Naive thymus-derived CD8-positive, alpha-beta T cell (primary cell): ENCODE data around the gene BLNK. TPM values are rescaled to one million over a fixed set of nuclear protein-coding genes. Genes with fewer than 3 reads are reported as not detected.
"Not testable (repeated sequence)": the region's sequence is repeated elsewhere in the genome, so short reads cannot be mapped to it uniquely, and the experiment has no call there.

Experiments used
- ATAC-seq, 2 donors: fragments of 150-1000 bp; cut with Tn5 transposase in 1 of 2; sonication (Bioruptor Pico), chemical (Tn5 transposase) in 1 of 2; 1 replicate in 1 of 2; 2 replicates in 1 of 2; pipeline ENCODE4 v1.10.0; 2021; ENCODE audit warnings: mild to moderate bottlenecking in 2 of 2, moderate library complexity in 2 of 2
- POLR2A ChIA-PET: fragments of 350-600 bp; sonication (Branson Sonifier 250); formaldehyde crosslinking; loops from one replicate; lab custom pipeline; 2021; ENCODE audit warnings: antibody characterized with exemption; lab: Charles Lee
- DNase-seq, 10 donors: peaks; one replicate each; pipeline versions ENCODE4 v3.0.0 to v3.0.0-alpha.2; 2020 to 2022
- H3K27ac Mint-ChIP-seq, 10 donors: one replicate each; pipeline ENCODE4 v1.8.0; 2020 to 2022; ENCODE audit warnings: mild to moderate bottlenecking in 10 of 10, mixed read lengths in 10 of 10, moderate library complexity in 4 of 10, inconsistent platforms in 1 of 10
- H3K27me3 Mint-ChIP-seq, 5 donors: one replicate each; pipeline ENCODE4 v1.8.0; 2021 to 2022; ENCODE audit warnings: mixed read lengths in 5 of 5
- H3K36me3 Mint-ChIP-seq, 3 donors: one replicate each; pipeline ENCODE4 v1.8.0; 2020 to 2022; ENCODE audit warnings: mixed read lengths in 3 of 3, mild to moderate bottlenecking in 2 of 3, inconsistent platforms in 1 of 3
- H3K4me1 Mint-ChIP-seq, 4 donors: one replicate each; pipeline ENCODE4 v1.8.0; 2021 to 2022; ENCODE audit warnings: mixed read lengths in 4 of 4
- H3K4me3 Mint-ChIP-seq, 10 donors: one replicate each; pipeline ENCODE4 v1.8.0; 2020 to 2022; ENCODE audit warnings: mild to moderate bottlenecking in 10 of 10, mixed read lengths in 10 of 10, moderate library complexity in 6 of 10, inconsistent platforms in 1 of 10
- H3K9me3 Mint-ChIP-seq, 9 donors: one replicate each; pipeline ENCODE4 v1.8.0; 2020 to 2022; ENCODE audit warnings: mixed read lengths in 9 of 9, mild to moderate bottlenecking in 3 of 9, inconsistent platforms in 1 of 9, moderate library complexity in 1 of 9
- polyA plus RNA-seq, 3 donors: library from polyadenylated mRNA; unstranded; fragments of 300-500 nt; fragmentation: Illumina TruSeq; gene quantifications; one replicate each; pipeline ENCODE4 v1.2.3, GENCODE V29; 2021
- total RNA-seq, 8 experiments: library from RNA in 2 of 8; stranded (reverse) in 2 of 8; gene quantifications; one replicate each; pipeline ENCODE4 v1.2.3 and lab custom pipeline; 2021 to 2026

The BLNK gene
- total RNA-seq (1 to 10 TPM; 5.2 to 5.6 TPM), polyA plus RNA-seq (under 1 TPM in 1 of 3 donors, not detected in 2; 0.15 TPM), total RNA-seq (lab: John Stamatoyannopoulos, UW) (0 to 0.09 (median 0) reads per million in 6 experiments)

DNA sequence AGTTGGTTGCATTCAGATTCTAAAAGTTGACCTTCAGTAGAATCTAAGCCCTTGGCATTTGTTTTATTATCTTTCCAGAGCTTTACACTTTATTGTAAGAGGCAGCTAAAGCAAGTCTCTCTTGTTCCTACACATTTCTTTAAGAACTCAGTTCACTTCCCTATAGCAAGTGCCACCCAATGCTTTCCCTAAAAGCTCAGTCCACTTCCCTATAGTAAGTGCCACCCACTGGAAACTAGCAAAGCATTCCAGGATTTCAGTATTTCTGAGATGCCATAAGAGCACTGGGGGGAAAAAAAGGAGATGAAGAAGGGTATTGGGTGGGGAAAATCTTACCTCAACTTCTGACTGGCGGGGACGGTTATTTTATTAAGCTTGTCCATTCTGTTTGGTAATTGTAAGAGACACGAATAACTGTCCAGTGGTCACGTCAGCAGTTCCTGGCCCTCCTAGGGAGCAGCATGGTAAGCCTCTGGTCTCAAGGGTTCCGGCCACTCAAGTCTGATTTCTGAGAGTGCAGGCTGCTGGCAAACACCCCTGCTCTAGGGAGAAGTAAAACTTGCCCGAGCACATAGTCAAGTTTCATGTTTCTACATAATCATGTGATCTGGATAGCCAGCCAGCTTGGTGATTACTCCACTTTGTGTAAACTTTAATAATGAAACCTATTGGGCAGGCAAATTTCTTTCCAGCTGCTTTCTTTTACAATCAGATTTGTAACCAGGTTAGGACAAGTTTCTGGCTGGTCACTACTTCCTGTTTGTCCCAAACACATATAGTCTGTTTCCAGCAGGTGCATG is at the start of gene BLNK:
Gene BLNK (minus strand): TSS at position 554 of the 800 bp plus-strand sequence. CDS start 171 bp downstream, at position 383.
- H3K4me3 Mint-ChIP-seq = peak within 1 kb of the TSS in 2 of 10 donors; percentile 66 to 80
- H3K9me3 Mint-ChIP-seq = no peaks in the 10 kb centered on the region
- ATAC-seq (peak in 1 of 2 donors; percentile 30), DNase-seq (peak in 1 of 10 donors; percentile 11)
- H3K27me3 Mint-ChIP-seq = peaks cover 0 to 12% (median 9%) of the 10 kb centered on the region in 5 donors
- peaks cover 0 to 41% (median 1%) of the 10 kb centered on the region in 4 donors for H3K4me1 Mint-ChIP-seq
- peak within 1 kb of the TSS in 2 of 10 donors; percentile 0 to 47 for H3K27ac Mint-ChIP-seq
- POLR2A ChIA-PET = no interaction called here
- H3K36me3 Mint-ChIP-seq = no peaks in the 10 kb centered on the region

DNA sequence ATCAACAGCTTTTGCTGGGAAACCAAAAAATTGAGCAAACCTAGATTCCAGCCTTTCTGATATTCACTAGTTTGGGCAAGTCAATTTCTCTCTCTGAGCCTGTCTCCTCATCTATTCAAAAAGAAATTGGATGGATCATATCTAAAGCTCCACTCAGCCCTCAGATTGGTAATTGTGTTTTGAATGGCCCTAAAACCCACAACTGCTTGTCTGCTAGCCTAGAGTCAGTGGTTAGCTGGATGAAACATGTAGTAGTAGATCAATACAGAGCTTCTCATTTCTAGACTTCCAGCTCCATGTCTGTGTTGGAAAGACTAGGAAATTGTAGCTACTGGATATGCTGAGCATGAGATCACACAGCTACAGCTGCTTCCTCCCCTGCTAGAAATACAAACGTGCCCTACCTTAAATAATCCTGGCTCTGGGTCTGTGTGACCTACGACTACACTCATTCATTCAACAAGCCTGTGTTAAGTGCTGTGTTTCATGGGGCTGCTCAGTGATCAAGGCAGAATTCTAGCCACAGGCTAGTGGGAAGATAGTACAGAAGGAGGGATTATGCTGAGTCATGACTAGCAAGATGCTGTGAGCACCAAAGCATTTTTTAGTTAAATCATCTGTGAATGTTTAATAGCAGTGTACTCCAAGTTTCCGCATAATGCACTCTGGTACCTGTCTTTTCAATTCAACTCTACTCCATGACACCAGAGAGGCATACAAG is 48.5 kb upstream of the BLNK start:
- Mint-ChIP-seq H3K9me3 (no peaks in the 10 kb centered on the region), H3K4me3 (no peak overlapping the region), H3K27ac (no peak overlapping the region), H3K27me3 (peaks cover 0 to 10% (median 7%) of the 10 kb centered on the region in 5 donors), H3K4me1 (peaks cover 0 to 3% (median under 1%) of the 10 kb centered on the region in 4 donors), H3K36me3 (no peaks in the 10 kb centered on the region)
- DNase-seq (no peak), ATAC-seq (no peak)
- POLR2A ChIA-PET = no interaction called here

DNA sequence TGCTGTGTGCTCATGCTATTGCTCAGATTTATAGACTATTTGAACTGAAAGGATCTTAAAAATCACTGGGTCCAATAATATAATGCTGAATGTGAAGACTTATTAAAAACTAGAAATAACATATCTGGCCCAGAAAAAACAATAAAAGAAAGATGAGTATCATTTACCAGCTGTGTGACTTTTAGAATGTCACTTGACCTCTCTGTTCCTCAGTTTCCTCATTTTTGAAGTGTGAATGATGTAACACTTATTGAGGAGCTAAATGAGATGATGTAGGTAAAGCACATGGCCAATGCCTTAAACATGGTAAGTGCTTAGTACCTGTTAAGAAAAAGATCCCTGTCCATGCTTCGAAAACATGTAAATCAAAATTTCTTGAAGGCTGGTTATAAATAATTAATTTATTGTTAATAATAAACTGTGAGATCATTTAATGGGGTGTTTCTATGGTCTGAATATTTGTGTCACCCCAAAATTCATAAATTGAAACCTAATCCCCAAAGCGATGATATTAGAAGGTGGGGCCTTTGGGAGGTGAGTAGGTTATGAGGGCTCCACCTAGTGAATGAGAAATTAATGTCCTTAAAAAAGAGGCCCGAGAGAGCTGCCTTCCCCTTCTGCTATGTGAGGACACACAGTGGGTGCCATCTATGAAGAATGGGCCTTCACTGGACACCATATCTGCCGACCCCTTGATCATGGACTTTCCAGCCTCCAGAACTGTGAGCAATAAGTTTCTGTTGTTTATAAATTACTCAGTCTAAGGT is 45.9 kb upstream of the BLNK start:
- H3K4me3 Mint-ChIP-seq = no peak overlapping the region
- POLR2A ChIA-PET = no interaction called here
- DNase-seq (no peak), ATAC-seq (no peak)
- no peaks in the 10 kb centered on the region for H3K9me3 Mint-ChIP-seq
- peaks cover 0 to 10% (median 7%) of the 10 kb centered on the region in 5 donors for H3K27me3 Mint-ChIP-seq
- no peaks in the 10 kb centered on the region for H3K36me3 Mint-ChIP-seq
- H3K27ac Mint-ChIP-seq = no peak overlapping the region
- H3K4me1 Mint-ChIP-seq = peaks cover 0 to 3% (median under 1%) of the 10 kb centered on the region in 4 donors

DNA sequence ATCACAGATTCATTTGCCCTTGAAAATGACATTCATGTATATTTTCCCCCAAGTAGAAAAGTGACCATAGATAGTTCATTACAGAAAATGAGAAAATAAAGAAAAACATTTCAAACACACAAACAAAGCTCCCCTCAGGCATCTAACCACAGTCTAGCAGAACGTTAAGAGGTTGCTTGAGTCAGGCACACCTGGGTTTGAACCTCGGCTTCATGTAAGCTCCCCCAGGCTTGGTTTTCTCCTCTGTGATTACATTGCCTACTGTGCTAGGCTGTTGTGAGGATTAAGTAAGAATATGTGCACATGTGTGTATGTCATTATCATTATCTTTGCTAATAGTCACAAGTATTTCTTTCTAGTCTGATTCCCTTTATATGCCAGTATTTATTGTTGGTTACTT is 42.0 kb upstream of the BLNK start:
- POLR2A ChIA-PET = no interaction called here
- Mint-ChIP-seq H3K27ac (peak overlapping the region in 2 of 10 donors; percentile 25 to 36), H3K36me3 (no peaks in the 10 kb centered on the region), H3K27me3 (peaks cover 0 to 10% (median 5%) of the 10 kb centered on the region in 5 donors), H3K4me1 (peaks cover 0 to 4% (median 2%) of the 10 kb centered on the region in 4 donors), H3K9me3 (no peaks in the 10 kb centered on the region), H3K4me3 (no peak overlapping the region)
- ATAC-seq (no peak), DNase-seq (no peak)

DNA sequence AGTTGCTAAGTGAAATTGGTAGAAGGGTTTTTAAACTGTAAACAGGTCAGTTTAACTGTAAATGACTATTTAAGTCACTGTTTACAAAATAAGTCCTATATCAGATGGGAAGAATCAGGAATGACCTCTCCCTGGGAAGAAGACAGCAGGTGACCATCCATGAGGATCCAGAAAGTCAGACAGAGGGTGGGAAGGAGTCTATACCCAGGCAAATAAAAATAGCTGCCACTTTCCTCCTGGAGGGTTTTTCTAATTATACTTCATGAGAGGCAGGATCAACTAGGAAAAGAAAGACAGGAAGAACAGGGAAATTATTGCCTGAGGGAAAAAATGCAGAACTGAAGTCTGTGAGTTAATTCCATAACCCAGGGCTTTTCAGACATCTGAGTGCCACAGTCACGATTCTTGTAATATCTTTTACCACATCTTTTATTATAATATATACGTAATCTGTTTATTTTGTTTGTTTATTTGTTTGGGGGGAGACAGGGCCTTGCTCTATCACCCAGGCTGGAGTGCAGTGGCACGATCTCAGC is 39.9 kb upstream of the BLNK start:
- Mint-ChIP-seq H3K36me3 (no peaks in the 10 kb centered on the region), H3K27me3 (peaks cover 0 to 10% (median 4%) of the 10 kb centered on the region in 5 donors), H3K4me3 (no peak overlapping the region), H3K4me1 (peaks cover 7 to 13% (median 10%) of the 10 kb centered on the region in 4 donors), H3K27ac (no peak overlapping the region), H3K9me3 (no peaks in the 10 kb centered on the region)
- POLR2A ChIA-PET = no interaction called here
- no peak for ATAC-seq
- no peak for DNase-seq

DNA sequence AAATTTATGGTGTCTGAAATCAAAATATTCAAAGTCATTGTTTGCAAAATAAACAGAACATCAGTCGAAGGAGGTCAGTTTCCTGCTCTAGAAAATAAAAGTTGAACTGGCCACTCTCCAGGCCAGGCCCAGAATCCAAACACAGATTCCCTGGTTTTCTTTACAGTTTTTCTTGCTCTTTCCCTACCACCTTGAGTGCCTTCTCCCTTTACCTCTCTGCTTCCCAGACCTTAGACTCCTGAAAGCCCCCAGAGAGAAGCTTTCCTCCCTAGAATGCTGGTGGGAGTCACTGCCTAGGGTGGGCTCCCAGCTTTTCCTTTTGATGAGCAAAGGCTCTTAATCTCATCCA is 38.9 kb upstream of the BLNK start:
- no peaks in the 10 kb centered on the region for H3K36me3 Mint-ChIP-seq
- POLR2A ChIA-PET = no interaction called here
- H3K9me3 Mint-ChIP-seq = no peaks in the 10 kb centered on the region
- peaks cover 10 to 19% (median 16%) of the 10 kb centered on the region in 4 donors for H3K4me1 Mint-ChIP-seq
- no peak for DNase-seq
- no peak for ATAC-seq
- H3K4me3 Mint-ChIP-seq = no peak overlapping the region
- H3K27me3 Mint-ChIP-seq = peaks cover 0 to 7% (median 0%) of the 10 kb centered on the region in 5 donors
- H3K27ac Mint-ChIP-seq = no peak overlapping the region

DNA sequence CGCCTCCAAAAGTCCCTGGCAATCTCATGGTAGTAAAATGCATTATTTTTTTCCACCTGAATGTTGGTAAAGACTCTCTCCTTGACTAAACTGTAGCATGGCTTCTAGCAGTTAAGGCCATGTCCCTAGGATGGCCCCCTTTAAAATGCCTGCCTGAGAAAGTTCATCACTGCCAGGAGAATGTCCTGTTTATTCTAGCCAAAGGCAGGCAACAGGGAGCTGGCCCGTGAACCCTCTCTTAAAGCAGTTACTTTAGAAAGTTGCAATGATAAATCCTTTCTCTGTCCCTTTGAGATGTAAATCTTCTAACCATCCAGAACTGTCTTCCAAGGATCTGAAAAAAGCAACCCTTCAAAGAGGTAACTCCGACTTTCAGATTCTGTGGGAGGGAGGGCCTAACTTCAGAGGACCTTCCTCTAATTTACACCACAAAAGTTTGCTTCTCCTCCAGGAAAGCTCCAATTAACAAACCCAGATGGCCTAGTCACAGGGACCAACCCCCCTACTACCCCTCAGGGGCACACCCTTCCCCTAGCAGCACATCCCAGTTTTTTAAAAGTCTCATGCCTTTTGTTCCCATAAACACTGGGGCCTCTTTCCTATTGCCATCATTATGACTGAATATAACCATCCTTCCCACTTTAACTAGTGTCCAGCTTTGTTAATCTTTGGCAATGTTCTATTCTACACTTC is 38.4 kb upstream of the BLNK start:
- H3K4me1 Mint-ChIP-seq = peaks cover 10 to 23% (median 16%) of the 10 kb centered on the region in 4 donors
- ATAC-seq = no peak
- peaks cover 0 to 7% (median 3%) of the 10 kb centered on the region in 5 donors for H3K27me3 Mint-ChIP-seq
- H3K9me3 Mint-ChIP-seq = no peaks in the 10 kb centered on the region
- H3K4me3 Mint-ChIP-seq = no peak overlapping the region
- no peaks in the 10 kb centered on the region for H3K36me3 Mint-ChIP-seq
- H3K27ac Mint-ChIP-seq = no peak overlapping the region
- DNase-seq = no peak
- POLR2A ChIA-PET = no interaction called here

DNA sequence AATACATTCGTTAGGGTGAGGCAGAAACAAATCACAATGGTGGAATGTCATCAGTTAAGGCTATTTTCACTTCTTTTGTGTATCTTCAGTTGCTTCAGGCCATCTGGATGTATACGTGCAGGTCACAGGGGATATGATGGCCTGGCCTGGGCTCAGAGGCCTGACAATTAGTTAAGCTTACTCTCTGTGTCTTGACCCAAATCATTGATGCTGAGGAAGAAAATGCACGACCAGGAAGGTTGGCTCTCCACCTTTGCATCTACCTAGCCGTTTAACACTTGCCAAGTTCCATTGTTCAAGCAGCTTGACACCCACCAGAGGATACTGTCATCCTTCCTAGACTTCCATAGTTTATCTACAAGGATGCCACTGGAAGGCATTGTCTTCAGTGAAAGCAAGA is 37.5 kb upstream of the BLNK start:
- H3K9me3 Mint-ChIP-seq, POLR2A ChIA-PET, ATAC-seq, H3K4me3 Mint-ChIP-seq, DNase-seq, H3K36me3 Mint-ChIP-seq, H3K27ac Mint-ChIP-seq: not testable (repeated sequence)
- Mint-ChIP-seq H3K4me1 (peaks cover 12 to 32% (median 20%) of the 10 kb centered on the region in 4 donors), H3K27me3 (peaks cover 0 to 12% (median 3%) of the 10 kb centered on the region in 5 donors)

DNA sequence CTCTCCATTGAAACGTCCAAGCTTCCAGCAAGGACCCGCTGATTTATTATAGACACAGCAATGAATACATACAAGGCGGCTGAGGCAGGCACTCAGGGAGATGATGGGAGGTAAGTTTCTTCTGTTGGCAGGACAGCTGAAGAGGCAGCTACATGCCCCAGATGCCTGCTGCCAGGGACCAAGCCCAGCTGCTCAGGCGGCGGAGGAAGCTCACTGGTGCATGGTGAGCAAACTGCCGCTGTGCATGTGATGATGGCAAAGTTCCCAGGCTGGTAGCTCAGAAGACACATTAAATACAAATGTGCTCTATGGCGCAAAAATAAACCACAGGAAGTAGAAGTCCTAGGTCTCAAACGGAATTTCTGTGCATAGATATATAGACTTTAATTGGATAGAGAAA is 35.1 kb upstream of the BLNK start:
- Mint-ChIP-seq H3K27ac (peak overlapping the region in 8 of 10 donors; percentile 29 to 85 (median 61)), H3K9me3 (no peaks in the 10 kb centered on the region), H3K4me3 (peak overlapping the region; percentile 8 to 63 (median 40)), H3K27me3 (peaks cover 0 to 13% (median 3%) of the 10 kb centered on the region in 5 donors), H3K4me1 (peaks cover 12 to 46% (median 24%) of the 10 kb centered on the region in 4 donors), H3K36me3 (peaks cover 0 to 5% (median 0%) of the 10 kb centered on the region in 3 donors)
- DNase-seq (peak in 7 of 10 donors; percentile 6 to 32 (median 22)), ATAC-seq (peak; percentile 69 to 77)
- POLR2A ChIA-PET = interaction anchor here (1.1 to 1.2 kb wide), 2 partner anchors 11 to 77 kb away, joined by 3 to 4 read pairs; no protein-coding TSS in a partner anchor

DNA sequence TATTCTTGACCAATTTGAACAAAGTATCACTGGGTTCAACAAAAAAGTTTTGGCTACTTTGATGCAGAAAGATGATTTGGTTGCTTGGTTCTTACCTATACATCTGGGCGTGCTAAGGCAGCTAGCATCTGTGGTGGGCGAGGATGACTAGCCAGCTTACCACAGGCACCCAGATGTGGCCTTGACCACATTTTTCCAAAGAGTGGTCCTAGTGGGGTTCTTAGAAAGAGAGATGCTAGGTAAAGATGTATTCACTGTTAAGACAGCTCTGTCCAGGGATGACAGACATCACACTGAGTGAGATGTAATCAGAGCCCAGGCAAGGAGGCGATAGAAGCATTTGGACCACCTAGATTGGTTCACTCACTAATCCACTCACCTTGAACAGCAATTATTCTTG is 33.6 kb upstream of the BLNK start:
- H3K4me1 Mint-ChIP-seq = peaks cover 25 to 61% (median 39%) of the 10 kb centered on the region in 4 donors
- no peak overlapping the region for H3K27ac Mint-ChIP-seq
- POLR2A ChIA-PET = no interaction called here
- H3K27me3 Mint-ChIP-seq = peaks cover 0 to 13% (median 3%) of the 10 kb centered on the region in 5 donors
- H3K9me3 Mint-ChIP-seq = peaks cover 0 to under 1% (median 0%) of the 10 kb centered on the region in 9 donors
- ATAC-seq (no peak), DNase-seq (no peak)
- H3K4me3 Mint-ChIP-seq = no peak overlapping the region
- H3K36me3 Mint-ChIP-seq = peaks cover 0 to 5% (median 0%) of the 10 kb centered on the region in 3 donors

DNA sequence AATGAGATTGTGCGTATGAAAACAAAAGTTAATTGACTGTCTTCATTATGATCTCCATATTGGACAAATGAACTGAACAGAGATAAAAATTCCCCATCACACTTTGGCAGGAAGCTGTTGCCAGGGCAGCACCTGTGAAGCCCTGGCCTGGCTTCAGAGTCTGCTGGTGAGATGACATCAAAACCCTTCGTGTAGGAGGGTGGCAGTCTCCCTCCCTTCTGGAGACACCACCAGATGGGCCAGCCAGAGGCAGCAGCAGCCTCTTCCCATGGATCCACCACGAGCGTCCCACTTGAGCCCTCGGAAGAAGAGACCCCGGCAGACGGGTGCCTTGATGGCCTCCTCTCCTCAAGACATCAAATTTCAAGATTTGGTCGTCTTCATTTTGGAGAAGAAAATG is 32.9 kb upstream of the BLNK start, which contains the start of gene DNTT:
Gene DNTT (plus strand): TSS at position 205 of the 400 bp plus-strand sequence. CDS start 64 bp downstream, at position 269.
- Mint-ChIP-seq H3K27ac (peak within 1 kb of the TSS in 2 of 10 donors; percentile 20 to 41), H3K4me1 (peaks cover 29 to 68% (median 47%) of the 10 kb centered on the region in 4 donors), H3K27me3 (peaks cover 0 to 13% (median 3%) of the 10 kb centered on the region in 5 donors), H3K4me3 (peak within 1 kb of the TSS in 1 of 10 donors; percentile 16), H3K9me3 (peaks cover 0 to 9% (median 0%) of the 10 kb centered on the region in 9 donors), H3K36me3 (peaks cover 0 to 5% (median 0%) of the 10 kb centered on the region in 3 donors)
- POLR2A ChIA-PET = no interaction called here
- no peak for ATAC-seq
- DNase-seq = no peak
